ENCODE measurements around the gene GYPA.
A peak's percentile ranks its signal among the peaks of the same experiment; 100 is the strongest.
"Not testable (repeated sequence)": the region's sequence is repeated elsewhere in the genome, so short reads cannot be mapped to it uniquely, and the experiment has no call there.

GYPA gene

GRCh38 chr4:144128709-144129320 lies 11.7 kb downstream of the GYPA start:
- H3K4me3 ChIP-seq (ENCODE audit: low read length); H3K9me3 ChIP-seq (ENCODE audit: control insufficient read depth, low read length); H3K27me3 ChIP-seq (replicated peaks; ENCODE audit: control insufficient read depth, insufficient read depth, low read length); H3K9ac ChIP-seq (ENCODE audit: low read length); H3K36me3 ChIP-seq (ENCODE audit: control insufficient read depth, insufficient read depth, low read length, severe bottlenecking); H3K4me1 ChIP-seq (ENCODE audit: control insufficient read depth, insufficient read depth, low read length): not testable (repeated sequence)
- peak; percentile 16 for DNase-seq (ENCODE audit: low read depth)

- H3K9ac ChIP-seq (ENCODE audit: low read length); H3K4me1 ChIP-seq (ENCODE audit: control insufficient read depth, insufficient read depth, low read length); H3K9me3 ChIP-seq (ENCODE audit: control insufficient read depth, low read length); H3K4me3 ChIP-seq (ENCODE audit: low read length); H3K27me3 ChIP-seq (replicated peaks; ENCODE audit: control insufficient read depth, insufficient read depth, low read length); H3K36me3 ChIP-seq (ENCODE audit: control insufficient read depth, insufficient read depth, low read length, severe bottlenecking); DNase-seq (ENCODE audit: low read depth): not testable (repeated sequence)
Measured at GRCh38 chr4:144125109-144125508, 15.4 kb downstream of the GYPA start.

- peak; percentile 69 for DNase-seq (ENCODE audit: low read depth)
- H3K36me3 ChIP-seq (ENCODE audit: control insufficient read depth, insufficient read depth, low read length, severe bottlenecking); H3K9ac ChIP-seq (ENCODE audit: low read length); H3K9me3 ChIP-seq (ENCODE audit: control insufficient read depth, low read length); H3K27me3 ChIP-seq (replicated peaks; ENCODE audit: control insufficient read depth, insufficient read depth, low read length); H3K4me3 ChIP-seq (ENCODE audit: low read length); H3K4me1 ChIP-seq (ENCODE audit: control insufficient read depth, insufficient read depth, low read length): not testable (repeated sequence)
Measured at GRCh38 chr4:144123982-144124635, 16.4 kb downstream of the GYPA start.

- DNase-seq (ENCODE audit: low read depth); H3K27me3 ChIP-seq (replicated peaks; ENCODE audit: control insufficient read depth, insufficient read depth, low read length): not testable (repeated sequence)
Measured at GRCh38 chr4:144123269-144123668, 17.2 kb downstream of the GYPA start.

GRCh38 chr4:144119752-144120151 lies 20.8 kb downstream of the GYPA start:
- DNase-seq (ENCODE audit: low read depth); H3K4me3 ChIP-seq (ENCODE audit: low read length); H3K9me3 ChIP-seq (ENCODE audit: control insufficient read depth, low read length); H3K4me1 ChIP-seq (ENCODE audit: control insufficient read depth, insufficient read depth, low read length); H3K27me3 ChIP-seq (replicated peaks; ENCODE audit: control insufficient read depth, insufficient read depth, low read length); H3K36me3 ChIP-seq (ENCODE audit: control insufficient read depth, insufficient read depth, low read length, severe bottlenecking); H3K9ac ChIP-seq (ENCODE audit: low read length): not testable (repeated sequence)

More at GRCh38 chr4:144123269-144123668, 17.2 kb downstream of the GYPA start:
- not testable (repeated sequence) for H3K4me3 ChIP-seq (ENCODE audit: low read length); H3K9ac ChIP-seq (ENCODE audit: low read length); H3K36me3 ChIP-seq (ENCODE audit: control insufficient read depth, insufficient read depth, low read length, severe bottlenecking); H3K4me1 ChIP-seq (ENCODE audit: control insufficient read depth, insufficient read depth, low read length); H3K9me3 ChIP-seq (ENCODE audit: control insufficient read depth, low read length)

- Histone ChIP-seq H3K4me3 (ENCODE audit: low read length) (no peak overlapping the region), H3K9me3 (ENCODE audit: control insufficient read depth, low read length) (no peaks in the 10 kb centered on the region), H3K9ac (ENCODE audit: low read length) (no peak overlapping the region), H3K4me1 (ENCODE audit: control insufficient read depth, insufficient read depth, low read length) (no peaks in the 10 kb centered on the region), H3K36me3 (ENCODE audit: control insufficient read depth, insufficient read depth, low read length, severe bottlenecking) (no peaks in the 10 kb centered on the region), H3K27me3 (replicated peaks; ENCODE audit: control insufficient read depth, insufficient read depth, low read length) (no peaks in the 10 kb centered on the region)
- no peak for DNase-seq (ENCODE audit: low read depth)
Measured at GRCh38 chr4:144115519-144115918, 25.0 kb downstream of the GYPA start.

GRCh38 chr4:144113546-144113945 lies 27.0 kb downstream of the GYPA start:
- no peaks in the 10 kb centered on the region for H3K27me3 ChIP-seq (replicated peaks; ENCODE audit: control insufficient read depth, insufficient read depth, low read length)
- H3K9me3 ChIP-seq (ENCODE audit: control insufficient read depth, low read length), result no peaks in the 10 kb centered on the region
- H3K9ac ChIP-seq (ENCODE audit: low read length), result no peak overlapping the region
- H3K36me3 ChIP-seq (ENCODE audit: control insufficient read depth, insufficient read depth, low read length, severe bottlenecking), result no peaks in the 10 kb centered on the region
- no peaks in the 10 kb centered on the region for H3K4me1 ChIP-seq (ENCODE audit: control insufficient read depth, insufficient read depth, low read length)
- no peak overlapping the region for H3K4me3 ChIP-seq (ENCODE audit: low read length)
- no peak for DNase-seq (ENCODE audit: low read depth)

- Histone ChIP-seq H3K27me3 (replicated peaks; ENCODE audit: control insufficient read depth, insufficient read depth, low read length) (peaks cover 2% of the 10 kb centered on the region), H3K36me3 (ENCODE audit: control insufficient read depth, insufficient read depth, low read length, severe bottlenecking) (no peaks in the 10 kb centered on the region), H3K9ac (ENCODE audit: low read length) (no peak overlapping the region), H3K9me3 (ENCODE audit: control insufficient read depth, low read length) (no peaks in the 10 kb centered on the region), H3K4me3 (ENCODE audit: low read length) (no peak overlapping the region), H3K4me1 (ENCODE audit: control insufficient read depth, insufficient read depth, low read length) (no peaks in the 10 kb centered on the region)
- DNase-seq (ENCODE audit: low read depth), result no peak
Measured at GRCh38 chr4:144104509-144105130, 35.9 kb downstream of the GYPA start.

GRCh38 chr4:144097776-144098175 lies 42.7 kb downstream of the GYPA start:
- not testable (repeated sequence) for H3K4me3 ChIP-seq (ENCODE audit: low read length); DNase-seq (ENCODE audit: low read depth); H3K9me3 ChIP-seq (ENCODE audit: control insufficient read depth, low read length); H3K4me1 ChIP-seq (ENCODE audit: control insufficient read depth, insufficient read depth, low read length); H3K9ac ChIP-seq (ENCODE audit: low read length); H3K36me3 ChIP-seq (ENCODE audit: control insufficient read depth, insufficient read depth, low read length, severe bottlenecking); H3K27me3 ChIP-seq (replicated peaks; ENCODE audit: control insufficient read depth, insufficient read depth, low read length)

GRCh38 chr4:144093995-144094394 lies 46.5 kb downstream of the GYPA start:
- H3K4me1 ChIP-seq (ENCODE audit: control insufficient read depth, insufficient read depth, low read length); H3K9ac ChIP-seq (ENCODE audit: low read length); H3K27me3 ChIP-seq (replicated peaks; ENCODE audit: control insufficient read depth, insufficient read depth, low read length); H3K4me3 ChIP-seq (ENCODE audit: low read length); DNase-seq (ENCODE audit: low read depth); H3K9me3 ChIP-seq (ENCODE audit: control insufficient read depth, low read length); H3K36me3 ChIP-seq (ENCODE audit: control insufficient read depth, insufficient read depth, low read length, severe bottlenecking): not testable (repeated sequence)

GRCh38 chr4:144091181-144091580 lies 49.3 kb downstream of the GYPA start:
- not testable (repeated sequence) for DNase-seq (ENCODE audit: low read depth)

More at GRCh38 chr4:144091181-144091580, 49.3 kb downstream of the GYPA start:
- H3K9ac ChIP-seq (ENCODE audit: low read length); H3K4me1 ChIP-seq (ENCODE audit: control insufficient read depth, insufficient read depth, low read length); H3K9me3 ChIP-seq (ENCODE audit: control insufficient read depth, low read length); H3K4me3 ChIP-seq (ENCODE audit: low read length); H3K36me3 ChIP-seq (ENCODE audit: control insufficient read depth, insufficient read depth, low read length, severe bottlenecking); H3K27me3 ChIP-seq (replicated peaks; ENCODE audit: control insufficient read depth, insufficient read depth, low read length): not testable (repeated sequence)

Measured in adipocyte (in vitro differentiated cells).